Coronary artery (tissue), 2 donors: Measurements from ENCODE around the gene AANAT.

Source experiments
- DNase-seq: peaks from one replicate; pipeline ENCODE4 v3.0.0-alpha.2; 2017; ENCODE audit warnings: low spot score
- H3K27ac ChIP-seq, 2 donors: fragments of 200-600 bp; sonication (generic); one replicate each; pipeline ENCODE4 v1.5.1; 2016 to 2019
- H3K4me3 ChIP-seq: fragments of 200-600 bp; sonication (generic); 2 replicates; pipeline ENCODE4 v1.5.1; 2016; ENCODE audit warnings: mild to moderate bottlenecking, moderate library complexity
- CTCF ChIP-seq: fragments of 200-600 bp; sonication (generic); IDR thresholded peaks from one replicate; pipeline ENCODE4 v1.5.1; 2019; ENCODE audit warnings: antibody characterized with exemption

Gene AANAT

GRCh38 chr17:76442341-76443338 is 24.8 kb upstream of the AANAT start:
- H3K4me3 ChIP-seq = no peak overlapping the region
- no peak for TF ChIP-seq CTCF
- DNase-seq = no peak
- H3K27ac ChIP-seq = no peak overlapping the region

DNA sequence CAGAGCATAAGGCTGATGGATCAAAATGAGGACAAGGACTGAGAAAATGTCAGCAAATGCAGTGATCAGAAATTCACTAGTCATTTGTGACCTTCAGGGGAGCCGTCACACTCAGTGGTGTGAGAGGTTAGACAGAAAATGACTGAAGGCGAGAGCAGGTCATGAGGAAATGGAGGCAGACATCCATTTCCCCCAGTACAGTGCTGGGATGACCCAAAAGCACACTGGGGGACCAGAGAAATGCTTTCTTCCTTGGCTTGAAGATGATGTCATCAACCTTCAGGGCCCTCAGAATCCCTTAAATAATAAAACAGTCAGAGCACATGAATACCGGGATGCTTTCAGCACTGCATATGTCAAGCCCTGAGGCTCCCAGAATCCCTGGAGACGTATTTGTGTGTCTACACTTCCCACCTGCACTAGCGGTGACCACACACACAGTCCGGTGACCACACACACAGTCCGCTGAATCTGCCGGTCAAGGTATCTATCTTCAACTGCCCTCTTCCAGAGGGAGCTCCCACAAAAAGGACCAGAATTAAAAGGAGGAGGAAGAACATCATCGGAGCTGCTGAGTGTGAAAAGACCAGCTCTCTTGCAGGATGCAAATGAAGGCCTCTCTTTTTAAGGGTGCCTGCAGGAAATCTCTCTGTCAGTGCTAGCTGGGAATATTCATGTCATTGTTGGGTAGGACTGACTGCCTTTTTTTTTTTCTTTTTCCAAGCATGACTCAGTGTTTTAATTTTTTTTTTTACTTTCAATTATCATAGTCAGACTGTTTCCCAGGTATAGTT is 22.7 kb upstream of the AANAT start:
- no peak for DNase-seq
- H3K27ac ChIP-seq = no peak overlapping the region
- H3K4me3 ChIP-seq = no peak overlapping the region
- TF ChIP-seq CTCF = no peak

GRCh38 chr17:76445697-76446448 is 21.5 kb upstream of the AANAT start:
- H3K4me3 ChIP-seq = no peak overlapping the region
- TF ChIP-seq CTCF = no peak
- H3K27ac ChIP-seq = no peak overlapping the region
- DNase-seq = no peak

DNA sequence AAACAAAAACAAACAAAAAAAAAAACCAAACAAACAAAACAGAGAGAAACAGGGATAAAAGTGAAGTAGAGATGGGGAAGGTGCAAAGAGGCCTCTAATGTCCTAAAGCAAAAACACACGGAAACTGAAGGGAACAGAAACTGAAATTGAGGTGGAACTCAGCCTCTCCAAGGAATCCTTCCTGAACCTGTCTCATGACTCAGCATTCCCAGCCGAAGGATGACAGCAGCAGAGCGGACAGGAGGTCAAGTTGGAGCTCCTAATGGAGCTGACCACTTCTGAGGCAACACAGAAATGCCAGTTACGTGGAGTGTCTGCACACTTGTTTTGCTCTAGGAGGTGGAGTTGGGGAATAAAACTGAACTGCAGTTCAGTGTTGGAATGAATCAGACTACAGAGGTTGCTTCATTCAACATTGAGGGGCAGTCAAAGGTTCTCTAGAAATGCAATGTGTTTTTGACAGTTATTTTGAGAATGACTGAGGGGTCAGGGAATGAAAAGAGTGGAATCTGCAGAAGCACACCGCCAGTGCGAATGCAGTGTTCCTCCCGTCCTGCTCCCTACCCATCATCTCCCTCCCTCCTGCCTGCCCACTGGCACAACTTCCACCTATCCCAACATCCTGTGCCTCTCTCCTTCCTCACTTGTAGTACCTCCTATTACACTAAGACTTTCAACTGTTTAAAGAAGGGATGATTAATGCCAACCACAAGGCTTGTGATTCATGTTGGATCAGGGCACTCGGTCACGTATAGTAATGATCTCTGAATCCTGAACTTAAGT is 20.8 kb upstream of the AANAT start:
- H3K27ac ChIP-seq = no peak overlapping the region
- no peak for DNase-seq
- H3K4me3 ChIP-seq = no peak overlapping the region
- TF ChIP-seq CTCF = no peak

GRCh38 chr17:76447931-76448652 is 19.3 kb upstream of the AANAT start:
- TF ChIP-seq CTCF = no peak
- H3K27ac ChIP-seq = no peak overlapping the region
- no peak overlapping the region for H3K4me3 ChIP-seq
- no peak for DNase-seq

DNA sequence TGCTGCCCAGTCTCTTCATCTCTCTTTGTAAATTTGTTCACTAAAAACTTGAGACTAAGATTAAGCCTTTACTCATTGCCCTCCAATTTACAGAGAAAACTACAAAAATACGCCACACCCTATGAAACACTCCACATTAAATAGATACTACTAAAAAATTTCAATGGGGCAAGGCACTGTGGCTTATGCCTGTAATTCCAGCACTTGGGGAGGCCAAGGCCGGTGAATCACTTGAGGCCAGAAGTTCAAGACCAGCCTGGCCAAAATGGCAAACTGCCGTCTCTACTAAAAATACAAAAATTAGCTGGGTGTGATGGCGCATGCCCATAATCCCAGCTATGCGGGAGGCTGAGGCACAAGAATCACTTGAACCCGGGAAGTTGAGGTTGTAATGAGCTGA is 18.3 kb upstream of the AANAT start:
- H3K4me3 ChIP-seq = no peak overlapping the region
- TF ChIP-seq CTCF = no peak
- no peak overlapping the region for H3K27ac ChIP-seq
- no peak for DNase-seq
